ENCODE data around the gene DUSP10. TPM values are rescaled to one million over a fixed set of nuclear protein-coding genes. Genes with fewer than 3 reads are reported as not detected.

DUSP10 gene
- 2.8 TPM for total RNA-seq
- long read RNA-seq, partial matches to known transcripts, result 1 of 4 reads
- long read RNA-seq, other reads (novel, unspliced or antisense), result 0 of 4 reads

- DNase-seq (ENCODE audit: low spot score), result peak; percentile 99
- intact Hi-C loops (cut with DNase I), result loop anchor here (5.0 to 10.0 kb wide), 4 partner anchors 197 to 970 kb away; partner anchors contain the start of genes AIDA and BROX
Observed at GRCh38 chr1:221741703-221742554, at the start of gene DUSP10. Gene DUSP10 (minus strand): TSS chr1:221742089. CDS start chr1:221739744, 2,345 bp downstream.

DNA sequence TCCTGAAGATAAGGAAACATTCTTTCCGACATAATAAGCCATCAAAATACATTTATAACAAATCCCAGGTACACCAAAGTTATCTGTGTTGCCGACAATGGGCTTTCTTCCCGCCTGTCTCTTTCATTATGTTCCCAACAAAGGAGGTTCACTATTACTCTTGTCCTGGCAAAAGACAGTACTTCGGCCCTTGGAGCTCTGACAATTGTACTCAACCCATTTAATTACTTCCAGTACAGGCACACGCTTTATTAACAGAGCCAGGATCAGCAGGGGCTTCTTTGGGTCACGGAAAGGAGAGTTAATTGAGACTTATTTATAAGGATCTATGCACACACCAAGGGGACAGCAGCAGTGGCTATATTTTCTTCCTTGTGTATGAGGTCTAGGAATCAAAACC, 46.6 kb upstream of the DUSP10 start:
- intact Hi-C loops (cut with DNase I), result loop anchor here (5.0 kb wide), 1 partner anchor 71 kb away; no protein-coding TSS in a partner anchor
- DNase-seq (ENCODE audit: low spot score), result no peak

DNA sequence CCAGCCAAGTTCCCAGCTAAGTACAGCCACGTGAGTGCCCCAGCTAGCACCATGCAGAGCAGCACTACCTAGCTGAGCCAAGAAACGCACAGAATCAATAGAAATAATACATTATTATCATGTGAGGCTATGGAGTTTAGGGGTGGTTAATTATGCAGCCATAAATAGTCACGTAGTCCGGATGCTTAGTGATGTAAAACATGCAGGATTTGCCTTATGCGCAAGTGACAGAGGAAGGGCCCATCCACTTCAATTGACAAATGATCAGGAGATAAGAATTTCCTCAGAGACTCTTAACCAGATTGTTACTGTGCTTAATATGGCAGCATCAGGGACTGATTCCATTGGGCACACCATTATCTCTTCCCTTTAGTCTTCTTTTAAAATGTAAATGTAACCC, 44.8 kb upstream of the DUSP10 start:
- intact Hi-C loops (cut with DNase I), result loop anchor here (5.0 kb wide), 1 partner anchor 69 kb away; no protein-coding TSS in a partner anchor
- no peak for DNase-seq (ENCODE audit: low spot score)

GRCh38 chr1:221783936-221784335, 42.0 kb upstream of the DUSP10 start:
- intact Hi-C loops (cut with DNase I), result no loop called here
- DNase-seq (ENCODE audit: low spot score), result no peak

DNA sequence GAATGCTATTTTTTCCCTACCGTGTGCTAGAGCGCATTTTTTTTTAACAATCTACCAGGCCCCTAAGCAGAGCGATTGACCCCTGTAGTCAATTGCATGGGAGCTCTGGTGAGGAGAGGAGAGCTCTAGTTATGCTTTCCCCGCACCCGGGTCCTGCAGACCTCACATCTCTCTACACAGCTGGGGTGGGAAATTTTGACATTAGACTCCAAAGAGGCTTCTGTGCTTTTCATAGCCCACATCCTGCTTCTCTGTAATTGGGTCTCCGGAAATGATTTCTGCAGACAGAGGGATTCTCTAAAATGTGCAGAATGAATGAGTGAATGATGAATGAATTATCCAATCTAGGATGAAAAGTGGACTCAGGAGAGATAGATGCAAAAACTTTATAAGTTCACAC, 41.5 kb upstream of the DUSP10 start:
- intact Hi-C loops (cut with DNase I), result no loop called here
- no peak for DNase-seq (ENCODE audit: low spot score)

- intact Hi-C loops (cut with DNase I), result no loop called here
- DNase-seq (ENCODE audit: low spot score), result no peak
Observed at GRCh38 chr1:221782970-221783369, 41.1 kb upstream of the DUSP10 start.

GRCh38 chr1:221782477-221782876, 40.6 kb upstream of the DUSP10 start:
- DNase-seq (ENCODE audit: low spot score), result no peak
- intact Hi-C loops (cut with DNase I), result no loop called here

DNA sequence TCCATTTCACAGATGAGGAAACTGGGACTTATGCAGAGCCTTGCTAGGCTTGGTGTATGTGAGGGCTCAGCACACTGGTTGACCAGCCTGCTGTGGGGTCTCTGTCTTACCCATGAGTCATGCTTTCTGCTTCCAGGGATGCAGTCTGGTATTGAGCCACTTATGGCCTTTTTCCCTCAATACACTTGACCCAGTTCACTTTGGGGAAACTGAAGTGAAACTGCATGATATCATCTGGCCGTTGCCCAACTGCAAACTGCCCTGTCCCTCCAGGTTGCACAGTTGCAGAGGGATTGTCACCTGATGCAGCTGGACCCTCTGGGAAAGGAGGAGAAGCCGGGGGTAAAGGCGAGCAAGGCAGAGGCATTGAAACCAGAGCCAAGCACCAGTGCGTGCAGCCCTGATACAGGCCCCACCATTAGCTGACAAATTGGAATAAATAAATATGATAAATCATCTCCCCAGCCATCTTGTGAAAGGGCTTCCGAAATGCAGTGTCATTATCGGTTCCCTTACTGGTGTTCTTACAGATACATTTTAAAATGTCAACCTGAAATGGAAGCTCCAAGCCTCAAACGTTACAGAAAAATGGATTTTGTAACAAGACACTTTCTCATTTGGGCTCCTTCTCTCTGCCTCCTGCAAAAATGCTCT, 39.3 kb upstream of the DUSP10 start:
- intact Hi-C loops (cut with DNase I), result no loop called here
- no peak for DNase-seq (ENCODE audit: low spot score)

DNA sequence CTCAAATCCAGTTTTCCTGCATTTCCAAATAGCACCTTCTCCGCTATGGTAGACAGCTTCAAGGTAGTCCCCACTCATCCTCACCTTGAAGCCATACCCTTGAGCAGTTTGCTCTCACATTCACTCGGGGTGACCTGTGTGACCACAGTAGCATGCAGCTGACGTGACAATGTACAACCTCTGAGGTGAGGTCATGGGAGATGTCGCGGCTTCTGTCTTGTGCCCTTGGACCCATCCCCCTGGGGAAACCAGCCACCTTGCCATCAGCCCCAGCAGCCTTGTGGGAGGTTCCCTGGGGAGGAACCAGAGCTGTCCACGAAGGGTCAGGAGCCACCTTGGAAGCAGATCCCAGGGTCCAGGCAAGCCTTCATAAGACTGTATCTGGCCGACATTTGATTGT, 38.3 kb upstream of the DUSP10 start:
- DNase-seq (ENCODE audit: low spot score), result no peak
- intact Hi-C loops (cut with DNase I), result no loop called here

DNA sequence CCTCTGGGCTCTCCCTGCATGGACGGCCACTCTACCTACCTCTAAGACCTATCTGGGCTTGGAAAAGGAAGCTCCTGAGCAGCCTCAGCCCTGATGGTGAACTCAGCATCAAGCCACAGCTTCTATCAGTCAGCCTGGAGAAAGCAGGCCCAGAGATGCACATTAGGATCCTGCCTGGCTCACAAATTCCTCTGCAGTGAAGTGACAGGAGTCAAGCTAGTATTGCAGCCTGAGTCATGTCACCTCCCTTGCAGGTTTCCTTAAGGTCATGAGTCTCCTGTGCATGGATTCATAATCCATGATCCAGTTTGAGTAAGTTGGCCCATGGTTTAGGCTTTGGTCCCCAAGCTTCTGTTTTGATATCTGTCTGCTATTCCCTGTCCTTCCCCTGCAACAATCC, 37.9 kb upstream of the DUSP10 start:
- intact Hi-C loops (cut with DNase I), result no loop called here
- DNase-seq (ENCODE audit: low spot score), result no peak

GRCh38 chr1:221778535-221779142, 36.8 kb upstream of the DUSP10 start:
- DNase-seq (ENCODE audit: low spot score), result no peak
- intact Hi-C loops (cut with DNase I), result no loop called here

DNA sequence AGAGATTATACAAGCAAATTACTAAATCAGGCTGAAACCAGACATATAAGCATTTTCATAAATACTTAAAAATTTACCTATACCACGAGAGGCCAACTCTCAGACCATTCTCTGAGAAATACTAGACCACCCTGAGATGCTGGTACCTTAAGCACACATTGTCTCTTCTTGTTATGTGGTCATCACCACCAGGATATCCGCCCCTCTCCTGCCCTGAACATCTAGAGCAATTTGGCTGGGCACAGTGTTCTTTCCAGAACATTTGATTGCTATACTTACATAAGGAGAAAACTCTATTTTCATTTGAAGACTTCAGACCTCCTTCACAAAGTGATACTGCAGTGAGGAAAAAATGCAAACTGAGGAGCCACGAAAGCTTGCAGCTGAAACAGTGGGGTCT, 36.2 kb upstream of the DUSP10 start:
- DNase-seq (ENCODE audit: low spot score), result no peak
- intact Hi-C loops (cut with DNase I), result no loop called here

- no peak for DNase-seq (ENCODE audit: low spot score)
- intact Hi-C loops (cut with DNase I), result no loop called here
Observed at GRCh38 chr1:221777431-221778072, 35.7 kb upstream of the DUSP10 start.

DNA sequence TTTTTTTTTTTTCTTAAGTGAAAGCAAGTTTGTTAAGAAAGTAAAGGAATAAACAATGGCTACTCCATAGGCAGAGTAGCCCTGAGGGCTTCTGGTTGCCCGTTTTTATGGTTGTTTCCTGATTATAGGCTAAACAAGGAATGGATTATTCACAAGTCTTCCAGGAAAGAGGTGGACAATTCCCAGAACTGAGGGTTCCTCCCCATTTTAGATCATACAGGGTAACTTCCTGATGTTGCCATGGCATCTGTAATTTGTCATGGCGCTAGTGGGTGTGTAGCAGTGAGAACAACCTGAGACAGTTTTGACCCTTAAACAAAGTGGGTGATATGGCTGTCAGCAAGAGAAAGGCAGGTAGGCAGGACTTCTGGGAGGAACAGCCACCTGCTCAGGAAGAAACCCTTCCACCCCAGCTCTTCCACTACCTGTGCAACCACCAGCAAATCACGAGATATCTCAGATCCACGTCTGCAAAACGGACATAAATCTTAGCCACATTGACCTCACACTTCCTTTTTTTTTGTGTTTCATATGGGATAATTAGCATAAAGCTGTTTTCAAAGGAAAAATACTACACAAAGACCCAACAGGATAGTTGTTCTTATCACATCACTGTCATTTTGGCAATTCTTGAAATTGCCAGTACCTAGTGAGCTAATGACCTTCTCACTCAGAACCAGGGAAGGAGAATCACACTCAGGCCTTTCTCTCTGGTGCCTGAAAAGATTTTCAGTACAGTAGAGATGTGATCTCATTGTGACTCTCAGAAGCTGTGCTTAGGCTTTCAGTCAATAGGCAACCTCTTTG, 34.8 kb upstream of the DUSP10 start:
- no peak for DNase-seq (ENCODE audit: low spot score)
- intact Hi-C loops (cut with DNase I), result no loop called here

GRCh38 chr1:221775206-221775605, 33.3 kb upstream of the DUSP10 start:
- intact Hi-C loops (cut with DNase I), result no loop called here
- no peak for DNase-seq (ENCODE audit: low spot score)

DNA sequence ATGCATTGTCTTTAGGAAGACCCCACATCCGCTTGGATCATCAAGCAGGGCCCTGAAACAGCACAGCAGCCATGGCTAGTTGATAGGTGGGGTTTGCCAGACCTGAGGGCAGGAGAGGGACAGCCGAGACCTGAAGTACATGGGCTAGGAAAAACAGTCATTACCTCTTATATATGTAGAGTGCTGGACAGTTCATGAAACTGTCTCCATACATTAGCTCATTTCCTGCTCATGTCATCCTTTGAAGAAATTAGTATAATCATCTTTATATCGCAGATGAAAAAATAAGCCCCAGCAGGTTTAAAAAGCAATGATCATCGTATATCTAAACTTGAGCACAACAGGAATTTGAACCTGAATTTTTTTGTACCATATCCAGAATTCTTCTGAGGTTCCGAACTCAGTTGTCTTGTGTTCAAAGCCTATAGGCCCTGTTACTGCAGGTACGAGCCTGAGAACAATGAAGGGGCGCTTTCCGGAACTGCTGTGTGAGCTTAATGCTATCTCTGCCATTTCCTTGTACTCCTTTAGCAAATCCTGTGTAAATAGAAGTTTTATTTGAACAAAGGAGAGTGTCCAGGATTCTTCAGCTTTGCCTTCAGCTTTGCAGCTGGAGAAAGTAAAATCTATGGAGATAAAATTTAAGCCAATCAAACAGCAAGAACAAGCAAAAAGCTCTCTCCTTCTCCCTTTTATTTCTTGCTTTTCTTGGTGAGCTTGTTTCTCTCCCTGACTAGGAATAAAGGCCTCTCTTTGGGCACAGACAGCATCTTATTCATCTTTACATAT, 32.4 kb upstream of the DUSP10 start:
- intact Hi-C loops (cut with DNase I), result no loop called here
- no peak for DNase-seq (ENCODE audit: low spot score)

DNA sequence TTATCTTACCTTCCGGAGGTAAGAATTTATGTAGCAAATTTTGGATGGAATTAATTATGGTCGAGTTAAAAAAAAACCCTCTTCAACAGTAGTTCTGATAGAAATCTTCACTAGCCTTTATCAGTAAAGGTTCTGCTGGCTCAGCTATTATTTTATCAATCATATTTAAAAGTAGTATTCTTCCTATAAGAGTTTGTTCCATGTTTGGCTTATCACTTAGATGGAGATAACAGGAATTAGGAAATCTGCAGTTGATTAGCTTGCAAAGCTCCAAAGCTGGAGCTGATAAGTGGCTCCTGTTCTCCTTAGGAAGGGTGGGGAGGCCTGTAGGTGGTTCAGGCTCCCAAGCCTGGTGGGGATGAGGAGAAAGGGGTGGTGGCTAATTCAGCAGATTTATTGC, 31.5 kb upstream of the DUSP10 start:
- intact Hi-C loops (cut with DNase I), result no loop called here

GRCh38 chr1:221772117-221772516, 30.2 kb upstream of the DUSP10 start:
- intact Hi-C loops (cut with DNase I), result no loop called here
- no peak for DNase-seq (ENCODE audit: low spot score)

More for the DNA sequence above, 31.5 kb upstream of the DUSP10 start:
- no peak for DNase-seq (ENCODE audit: low spot score)
